Trophoblast cell (in vitro differentiated cells and primary cell): ENCODE results near the gene ITGA5.

ENCODE experiments used
- DNase-seq, 2 donors: peaks; one replicate each; pipeline ENCODE4 v3.0.0-alpha.2; 2016
- H2AFZ ChIP-seq: 2 replicates; pipeline ENCODE4 v1.6.1; 2013; ENCODE audit warnings: low read length, moderate library complexity, mild to moderate bottlenecking; ENCODE audit not compliant: insufficient read depth, poor library complexity
- H2AK5ac ChIP-seq: 2 replicates; pipeline ENCODE4 v1.6.1; 2013; ENCODE audit warnings: mild to moderate bottlenecking, low read length
- H2BK120ac ChIP-seq: 2 replicates; pipeline ENCODE4 v1.6.1; 2013; ENCODE audit warnings: low read length, mild to moderate bottlenecking, moderate library complexity; ENCODE audit not compliant: insufficient read depth, poor library complexity
- H2BK12ac ChIP-seq: 2 replicates; pipeline ENCODE4 v1.6.1; 2013; ENCODE audit warnings: mild to moderate bottlenecking, low read length, moderate library complexity
- H2BK5ac ChIP-seq: 2 replicates; pipeline ENCODE4 v1.6.1; 2013; ENCODE audit warnings: low read length, low read depth, moderate library complexity, mild to moderate bottlenecking; ENCODE audit not compliant: poor library complexity
- H3K14ac ChIP-seq: 2 replicates; pipeline ENCODE4 v1.6.1; 2013; ENCODE audit warnings: mild to moderate bottlenecking, low read length
- H3K18ac ChIP-seq: 2 replicates; pipeline ENCODE4 v1.6.1; 2013; ENCODE audit warnings: mild to moderate bottlenecking, low read length
- H3K23ac ChIP-seq: 2 replicates; pipeline ENCODE4 v1.6.1; 2013; ENCODE audit warnings: low read length
- H3K27ac ChIP-seq: 2 replicates; pipeline ENCODE4 v1.5.1; 2013; ENCODE audit warnings: low read depth, mild to moderate bottlenecking, inconsistent platforms, low read length, moderate library complexity
- H3K27me3 ChIP-seq: 2 replicates; pipeline ENCODE4 v1.6.1; 2013; ENCODE audit warnings: inconsistent platforms, mild to moderate bottlenecking, low read length, moderate library complexity; ENCODE audit not compliant: insufficient read depth
- H3K36me3 ChIP-seq, 2 experiments: 1 replicate in 1 of 2; 2 replicates in 1 of 2; pipeline ENCODE4 v1.6.1; 2013; ENCODE audit warnings: low read length in 2 of 2, mild to moderate bottlenecking in 2 of 2, moderate library complexity in 1 of 2; ENCODE audit not compliant: insufficient read depth in 2 of 2, control insufficient read depth in 1 of 2
- H3K4ac ChIP-seq: 2 replicates; pipeline ENCODE4 v1.6.1; 2013; ENCODE audit warnings: low read depth, mild to moderate bottlenecking, low read length, moderate library complexity
- H3K4me1 ChIP-seq, 2 experiments: 1 replicate in 1 of 2; 2 replicates in 1 of 2; pipeline ENCODE4 v1.6.1; 2013; ENCODE audit warnings: low read length in 2 of 2, mild to moderate bottlenecking in 2 of 2, moderate library complexity in 1 of 2; ENCODE audit not compliant: insufficient read depth in 2 of 2, control insufficient read depth in 1 of 2
- H3K4me2 ChIP-seq: 2 replicates; pipeline ENCODE4 v1.6.1; 2013; ENCODE audit warnings: inconsistent platforms, mild to moderate bottlenecking, low read length, moderate library complexity
- H3K4me3 ChIP-seq: 2 replicates; pipeline ENCODE4 v1.5.1; 2013; ENCODE audit warnings: mild to moderate bottlenecking, low read depth, low read length, inconsistent platforms
- H3K79me1 ChIP-seq: one replicate; pipeline ENCODE4 v1.6.1; 2013; ENCODE audit warnings: low read length
- H3K79me2 ChIP-seq: 2 replicates; pipeline ENCODE4 v1.6.1; 2013; ENCODE audit warnings: low read length, mild to moderate bottlenecking; ENCODE audit not compliant: control insufficient read depth, insufficient read depth, poor library complexity
- H3K9ac ChIP-seq: 2 replicates; pipeline ENCODE4 v1.6.1; 2013; ENCODE audit warnings: mild to moderate bottlenecking, low read length
- H3K9me3 ChIP-seq: 2 replicates; pipeline ENCODE4 v1.6.1; 2013; ENCODE audit warnings: low read depth, mild to moderate bottlenecking, control low read depth, inconsistent platforms, low read length; ENCODE audit not compliant: insufficient read depth
- H4K12ac ChIP-seq: 2 replicates; pipeline ENCODE4 v1.6.1; 2013; ENCODE audit warnings: low read depth, mild to moderate bottlenecking, low read length, moderate library complexity
- H4K8ac ChIP-seq: 2 replicates; pipeline ENCODE4 v1.6.1; 2013; ENCODE audit warnings: low read depth, mild to moderate bottlenecking, low read length, moderate library complexity
- H4K91ac ChIP-seq: one replicate; pipeline ENCODE4 v1.6.1; 2013; ENCODE audit warnings: low read depth, mild to moderate bottlenecking, low read length, moderate library complexity
- WGBS: extraction: QIAGEN DNeasy Blood & Tissue Kit; methylation state at CpG from one replicate; pipeline ENCODE4 v1.1.7; 2013; ENCODE audit warnings: missing lambda C conversion rate; ENCODE audit not compliant: insufficient read length, insufficient coverage; ENCODE audit errors: extremely low coverage; 5-methylcytosine and 5-hydroxymethylcytosine counted together

ITGA5 gene

GRCh38 chr12:54387114-54387467 lies 32.0 kb downstream of the ITGA5 start:
- Histone ChIP-seq H2BK120ac (peak overlapping the region; percentile 84), H3K4me2 (no peak overlapping the region), H3K18ac (peak overlapping the region; percentile 79), H3K4me3 (no peak overlapping the region), H2BK12ac (peak overlapping the region; percentile 81), H3K9ac (peak overlapping the region; percentile 6), H3K4me1 (peaks cover 57 to 68% of the 10 kb centered on the region in 2 experiments), H3K14ac (peak overlapping the region; percentile 66), H3K79me1 (peaks cover 55% of the 10 kb centered on the region), H4K91ac (peak overlapping the region; percentile 90), H3K27ac (peak overlapping the region; percentile 95), H4K12ac (peak overlapping the region; percentile 13), H3K9me3 (no peaks in the 10 kb centered on the region), H3K79me2 (peaks cover 17% of the 10 kb centered on the region), H3K36me3 (peaks cover 3 to 5% of the 10 kb centered on the region in 2 experiments), H2AFZ (no peak overlapping the region), H4K8ac (peak overlapping the region; percentile 78), H2BK5ac (peak overlapping the region; percentile 87), H2AK5ac (peak overlapping the region; percentile 65), H3K23ac (no peak overlapping the region), H3K4ac (peak overlapping the region; percentile 60), H3K27me3 (no peaks in the 10 kb centered on the region)
- DNase-seq = no peak
- no CpG with 5 or more reads among the region's 3 CpGs for WGBS

- Histone ChIP-seq H3K9ac (no peak overlapping the region), H3K23ac (no peak overlapping the region)
- WGBS = no CpG with 5 or more reads among the region's 3 CpGs
Observed at GRCh38 chr12:54386403-54387113, 32.5 kb downstream of the ITGA5 start.

GRCh38 chr12:54385251-54385914 lies 33.7 kb downstream of the ITGA5 start:
- Histone ChIP-seq H3K4me3 (no peak overlapping the region), H4K12ac (peak overlapping the region; percentile 65), H2BK120ac (peak overlapping the region; percentile 54), H3K27me3 (no peaks in the 10 kb centered on the region), H3K4ac (peak overlapping the region; percentile 61), H4K8ac (peak overlapping the region; percentile 71), H3K79me1 (peaks cover 49% of the 10 kb centered on the region), H3K4me2 (peak overlapping the region; percentile 27), H2AK5ac (peak overlapping the region; percentile 92), H3K9ac (no peak overlapping the region), H3K23ac (no peak overlapping the region), H3K79me2 (peaks cover 13% of the 10 kb centered on the region), H4K91ac (peak overlapping the region; percentile 96), H2BK12ac (peak overlapping the region; percentile 5), H3K36me3 (peaks cover 3 to 6% of the 10 kb centered on the region in 2 experiments), H2AFZ (peak overlapping the region; percentile 43), H2BK5ac (peak overlapping the region; percentile 84), H3K27ac (peak overlapping the region; percentile 81), H3K18ac (peak overlapping the region; percentile 81), H3K4me1 (peaks cover 57 to 61% of the 10 kb centered on the region in 2 experiments), H3K9me3 (no peaks in the 10 kb centered on the region), H3K14ac (peak overlapping the region; percentile 93)
- peak in 1 of 2 donors; percentile 29 for DNase-seq
- no CpG with 5 or more reads among the region's 10 CpGs for WGBS

More at GRCh38 chr12:54386403-54387113, 32.5 kb downstream of the ITGA5 start:
- Histone ChIP-seq H3K9me3 (no peaks in the 10 kb centered on the region), H3K18ac (peak overlapping the region; percentile 69), H2AFZ (no peak overlapping the region), H2BK12ac (peak overlapping the region; percentile 81), H2BK5ac (peak overlapping the region; percentile 87), H4K91ac (peak overlapping the region; percentile 90), H3K79me1 (peaks cover 55% of the 10 kb centered on the region), H4K12ac (no peak overlapping the region), H3K4me3 (no peak overlapping the region), H3K4me2 (peak overlapping the region; percentile 11), H4K8ac (peak overlapping the region; percentile 26), H3K4ac (peak overlapping the region; percentile 36), H2BK120ac (peak overlapping the region; percentile 84), H2AK5ac (no peak overlapping the region), H3K14ac (peak overlapping the region; percentile 85), H3K36me3 (peaks cover 3 to 5% of the 10 kb centered on the region in 2 experiments), H3K4me1 (peaks cover 57 to 63% of the 10 kb centered on the region in 2 experiments), H3K27me3 (no peaks in the 10 kb centered on the region), H3K79me2 (peaks cover 17% of the 10 kb centered on the region), H3K27ac (peak overlapping the region; percentile 95)
- DNase-seq = peak in 1 of 2 donors; percentile 63

GRCh38 chr12:54384591-54385041 lies 34.5 kb downstream of the ITGA5 start, which contains the start of gene ZNF385A:
ZNF385A (minus strand) TSS chr12:54384733; CDS start chr12:54384514, 219 bp downstream.
- peaks cover 45% of the 10 kb centered on the region for H3K79me1 ChIP-seq
- no CpG with 5 or more reads among the region's 1 CpG for WGBS
- peak within 1 kb of the TSS; percentile 65 for H4K12ac ChIP-seq
- peaks cover 3 to 7% of the 10 kb centered on the region in 2 experiments for H3K36me3 ChIP-seq
- peak within 1 kb of the TSS; percentile 54 for H2BK120ac ChIP-seq
- peak within 1 kb of the TSS; percentile 81 for H3K18ac ChIP-seq
- peak within 1 kb of the TSS; percentile 84 for H2BK5ac ChIP-seq
- peak within 1 kb of the TSS; percentile 43 for H2AFZ ChIP-seq
- H3K4ac ChIP-seq = peak within 1 kb of the TSS; percentile 61
- peak within 1 kb of the TSS; percentile 11 for H2BK12ac ChIP-seq
- DNase-seq = no peak
- H3K9ac ChIP-seq = no peak within 1 kb of the TSS
- peak within 1 kb of the TSS; percentile 81 for H3K27ac ChIP-seq
- H3K14ac ChIP-seq = peak within 1 kb of the TSS; percentile 93
- peak within 1 kb of the TSS; percentile 92 for H2AK5ac ChIP-seq
- peaks cover 50 to 53% of the 10 kb centered on the region in 2 experiments for H3K4me1 ChIP-seq
- peak within 1 kb of the TSS; percentile 27 for H3K4me2 ChIP-seq
- no peaks in the 10 kb centered on the region for H3K9me3 ChIP-seq
- H4K91ac ChIP-seq = peak within 1 kb of the TSS; percentile 96
- H3K4me3 ChIP-seq = no peak within 1 kb of the TSS
- H3K27me3 ChIP-seq = no peaks in the 10 kb centered on the region
- peak within 1 kb of the TSS; percentile 71 for H4K8ac ChIP-seq
- H3K23ac ChIP-seq = no peak within 1 kb of the TSS
- peaks cover 10% of the 10 kb centered on the region for H3K79me2 ChIP-seq
